SIG-M5 treated with dmso at 0.1 percent for 504 hours (cell line): ENCODE measurements around the gene CLPSL2.

Source experiments
- DNase-seq: peaks from one replicate; lab custom pipeline; 2025; ENCODE audit not compliant: unreplicated experiment; lab: John Stamatoyannopoulos, UW

The CLPSL2 gene

DNA sequence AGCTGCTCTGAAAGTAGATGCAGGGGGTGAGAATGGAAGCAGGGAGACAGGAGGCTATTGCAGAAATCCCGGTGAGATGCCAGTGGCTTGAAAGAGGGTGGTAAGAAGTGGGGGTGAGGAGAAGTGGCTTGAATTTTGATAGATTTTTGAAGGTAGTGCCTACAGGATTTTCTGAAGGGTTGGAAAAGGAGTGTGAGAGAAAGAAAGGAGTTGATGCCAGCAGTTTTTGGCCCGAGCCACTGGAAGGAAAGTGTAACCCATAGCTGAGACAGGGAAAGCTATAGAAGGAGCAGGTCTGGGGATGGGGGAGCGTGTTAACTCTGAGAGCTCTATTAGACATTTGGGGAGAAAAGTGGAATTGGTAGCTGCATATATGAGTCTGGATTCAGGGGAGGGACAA lies 29.9 kb upstream of the CLPSL2 start:
- DNase-seq: no peak

DNA sequence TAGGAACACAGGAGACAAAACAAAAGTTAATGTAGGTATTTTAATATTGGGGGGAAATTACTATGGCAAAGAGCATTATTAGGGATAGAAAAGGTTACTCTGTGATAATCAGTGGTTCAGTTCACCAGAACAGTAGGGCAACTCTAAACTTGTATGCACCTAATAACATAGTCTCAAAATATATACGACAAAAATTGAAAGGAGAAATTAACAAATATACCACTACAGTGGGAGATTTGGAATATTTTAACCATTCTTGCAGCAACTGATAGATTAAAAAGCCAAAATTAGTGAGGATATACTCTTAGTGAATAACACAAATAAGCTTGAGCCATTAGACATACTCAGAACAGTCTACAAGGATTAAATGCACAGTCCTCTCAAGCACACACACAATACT lies 28.5 kb upstream of the CLPSL2 start:
- DNase-seq: no peak

DNA sequence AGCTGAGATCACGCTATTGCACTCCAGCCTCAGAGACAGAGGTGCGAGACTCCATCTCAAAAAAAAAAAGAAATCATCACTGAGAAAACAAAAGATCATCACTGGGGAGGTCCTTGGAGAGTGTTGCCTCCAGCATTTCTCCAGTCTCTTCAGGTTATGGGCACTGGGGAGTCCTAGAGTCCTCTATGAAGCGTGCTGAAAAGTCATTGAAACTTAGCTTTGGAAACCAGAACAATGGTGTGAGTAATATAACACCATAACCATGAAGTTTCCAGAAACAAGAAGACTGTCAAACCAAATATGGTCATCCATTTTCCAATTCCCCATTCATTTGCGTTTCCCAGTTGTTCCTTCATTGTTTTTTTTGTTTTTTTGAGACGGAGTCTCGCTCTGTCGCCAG lies 25.8 kb upstream of the CLPSL2 start:
- no peak for DNase-seq

DNA sequence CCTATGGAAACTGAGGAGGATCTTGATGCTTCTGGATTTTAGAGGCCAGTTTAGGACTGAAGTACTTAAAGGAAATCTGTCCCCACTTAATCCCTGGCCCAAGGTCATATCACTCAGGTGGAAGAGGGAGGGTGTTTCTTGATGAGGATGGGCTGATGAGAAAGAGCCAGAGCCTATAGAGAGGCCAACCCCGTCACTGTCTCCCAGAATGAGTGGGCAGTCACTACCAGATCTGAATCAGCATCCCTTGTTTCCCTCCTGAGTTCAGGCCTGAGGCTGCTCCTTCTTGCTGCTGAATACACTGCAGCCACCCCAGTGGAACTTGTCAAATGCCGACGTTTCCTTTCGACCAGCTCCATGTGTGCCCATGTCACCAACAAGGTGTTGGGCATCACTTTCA lies 24.8 kb upstream of the CLPSL2 start:
- DNase-seq: no peak

DNA sequence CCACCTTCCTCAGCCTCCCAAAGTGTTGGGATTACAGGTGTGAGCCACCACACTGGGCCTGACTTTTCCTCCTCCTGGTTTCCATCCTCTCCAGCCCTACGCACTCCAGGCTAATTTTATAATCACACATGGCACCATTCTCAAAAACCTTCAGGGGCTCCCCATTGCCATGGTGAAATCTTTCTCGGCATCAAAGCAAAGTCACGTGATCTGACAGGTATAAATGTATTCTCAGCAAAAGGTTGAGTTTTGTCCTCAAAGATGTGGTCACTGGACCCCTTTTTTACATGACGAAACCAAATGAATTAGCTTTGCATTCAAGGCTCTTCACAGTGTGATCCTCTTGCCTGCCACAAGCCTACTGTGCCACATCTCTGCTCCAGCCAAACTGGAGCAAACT lies 24.1 kb upstream of the CLPSL2 start:
- DNase-seq: no peak

DNA sequence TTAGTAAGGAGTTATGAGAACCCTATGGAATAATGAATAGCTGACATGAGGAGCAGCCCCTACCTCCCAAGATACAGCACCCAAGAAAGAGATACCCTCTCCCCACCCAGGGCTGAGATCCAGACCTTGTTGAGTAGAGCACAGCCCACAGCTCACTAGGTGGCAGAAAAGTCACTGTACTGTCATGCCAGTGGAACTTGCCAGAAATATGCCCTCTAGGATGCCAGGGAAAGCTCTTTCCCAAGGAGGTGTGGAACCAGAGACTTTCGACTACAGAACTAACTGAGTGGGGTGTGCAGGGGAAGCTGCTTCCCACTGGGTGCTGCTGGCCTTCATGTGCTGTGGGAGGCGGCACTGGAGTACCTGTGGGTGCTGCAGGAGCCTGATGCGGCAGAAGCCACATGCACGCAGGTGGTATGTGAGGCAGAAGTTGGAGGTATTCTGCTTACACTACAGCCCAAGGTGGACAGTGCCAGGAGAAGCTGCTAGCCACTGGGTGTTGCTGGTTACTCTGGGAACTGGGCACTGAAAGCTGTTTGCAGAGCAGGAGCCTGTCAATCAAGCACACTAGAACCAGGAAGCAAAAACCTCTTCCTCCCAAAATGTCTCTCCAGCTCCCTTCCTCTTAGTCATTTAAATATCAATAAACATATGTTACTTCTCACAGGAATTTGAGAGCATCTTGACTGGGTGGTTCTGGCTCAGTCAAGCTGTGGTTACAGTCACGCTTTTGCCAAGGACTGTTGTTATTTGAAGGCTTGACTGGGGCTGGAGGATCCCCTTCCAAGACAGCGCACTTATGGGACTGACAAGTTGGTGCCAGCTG lies 21.7 kb upstream of the CLPSL2 start:
- DNase-seq: no peak

DNA sequence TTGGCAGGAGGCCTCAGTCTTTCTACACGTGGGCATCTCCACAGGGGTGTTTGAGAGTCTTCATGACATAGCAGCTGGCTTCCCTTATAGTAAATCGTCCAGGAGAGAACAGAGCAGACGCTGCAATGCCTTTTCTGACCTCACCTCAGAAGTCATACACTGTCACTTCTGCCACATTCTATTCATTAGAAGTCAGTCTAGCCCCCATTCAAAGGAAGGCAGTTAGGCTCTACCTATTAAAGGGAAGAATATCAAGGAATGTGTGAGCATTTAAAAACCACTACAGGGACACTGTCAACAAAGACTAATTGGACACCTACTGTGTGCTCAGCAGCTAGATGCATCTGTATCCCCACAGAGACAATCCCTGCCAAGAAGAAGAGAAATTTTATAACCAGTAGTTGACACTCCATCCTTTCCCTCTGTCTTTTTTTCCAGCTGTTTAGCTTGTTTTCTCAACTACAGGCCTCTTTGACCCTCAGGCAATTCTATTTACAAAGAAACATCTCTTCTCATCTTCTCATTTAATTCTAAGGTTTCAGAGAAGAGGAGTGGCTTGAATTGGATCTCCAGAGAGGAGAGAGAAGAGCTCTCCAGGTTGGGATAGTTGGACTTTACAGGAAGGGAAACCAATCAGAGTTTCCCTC lies 21.0 kb upstream of the CLPSL2 start:
- no peak for DNase-seq

DNA sequence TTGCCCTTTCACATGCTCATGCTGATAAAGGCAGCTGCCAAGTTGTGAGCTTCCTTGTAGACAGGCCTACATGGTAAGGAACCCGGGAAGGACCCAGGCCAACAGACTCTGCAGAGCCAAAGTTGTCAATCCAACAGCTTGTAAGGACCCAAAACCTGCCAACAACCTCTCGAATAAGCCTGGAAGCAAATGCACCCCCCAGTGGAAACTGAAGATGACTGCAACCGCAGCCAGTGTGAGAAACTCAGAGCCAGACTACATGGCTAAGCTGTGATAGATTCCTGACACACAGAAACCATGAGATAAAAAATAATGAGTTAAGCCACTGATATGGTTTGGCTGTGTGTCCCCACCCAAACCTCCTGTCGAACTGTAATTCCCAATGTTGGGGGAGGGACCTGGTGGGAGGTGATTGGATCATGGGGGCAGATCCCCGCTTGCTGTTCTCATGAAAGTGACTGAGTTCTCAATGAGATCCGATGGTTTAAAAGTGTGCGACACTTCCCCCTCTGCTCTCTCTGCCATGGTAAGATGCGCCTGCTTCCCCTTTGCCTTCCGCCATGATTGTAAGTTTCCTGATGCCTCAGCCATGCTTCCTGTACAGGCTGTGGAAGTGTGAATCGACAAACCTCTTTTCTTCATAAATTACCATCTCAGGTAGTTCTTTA lies 18.8 kb upstream of the CLPSL2 start:
- peak; percentile 37 for DNase-seq

DNA sequence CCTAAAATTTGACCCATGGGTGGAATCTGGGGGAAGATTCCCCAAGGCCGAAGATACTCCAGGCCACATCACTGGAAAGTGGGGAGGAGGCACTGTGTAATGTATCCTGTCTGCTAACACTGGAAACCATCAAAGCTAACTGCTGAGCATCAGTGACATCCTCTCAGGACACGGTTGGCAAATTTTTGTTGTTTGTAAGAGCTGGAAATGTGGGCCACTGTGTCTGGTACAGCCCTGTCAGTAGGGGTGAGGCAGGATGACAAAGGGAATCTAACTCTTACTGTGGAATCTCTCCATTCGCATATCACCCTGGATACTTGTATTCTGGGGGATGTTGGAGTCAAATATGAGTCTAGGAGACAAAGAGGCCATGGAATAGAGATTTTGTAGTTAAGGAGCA lies 17.0 kb upstream of the CLPSL2 start:
- no peak for DNase-seq

DNA sequence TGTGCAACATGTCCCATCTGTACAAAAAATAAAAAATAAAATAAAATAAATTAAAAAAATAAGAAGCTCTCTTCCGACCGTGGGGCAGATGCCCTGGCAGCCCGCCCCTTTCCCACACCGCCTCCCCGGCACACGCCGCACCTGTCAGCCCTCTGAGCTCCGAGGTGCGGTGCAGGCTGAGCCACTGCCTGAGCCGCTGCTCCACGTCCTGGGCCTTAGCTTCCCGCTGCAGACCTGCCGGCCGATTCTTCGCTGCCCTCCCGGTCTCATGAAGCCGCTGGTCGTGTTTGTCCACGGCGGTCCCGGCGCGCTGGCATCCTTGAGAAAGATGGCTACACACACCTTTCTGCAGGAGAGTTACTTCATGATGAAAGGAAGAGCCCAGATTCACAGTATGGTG lies 10.7 kb upstream of the CLPSL2 start:
- DNase-seq: no peak

DNA sequence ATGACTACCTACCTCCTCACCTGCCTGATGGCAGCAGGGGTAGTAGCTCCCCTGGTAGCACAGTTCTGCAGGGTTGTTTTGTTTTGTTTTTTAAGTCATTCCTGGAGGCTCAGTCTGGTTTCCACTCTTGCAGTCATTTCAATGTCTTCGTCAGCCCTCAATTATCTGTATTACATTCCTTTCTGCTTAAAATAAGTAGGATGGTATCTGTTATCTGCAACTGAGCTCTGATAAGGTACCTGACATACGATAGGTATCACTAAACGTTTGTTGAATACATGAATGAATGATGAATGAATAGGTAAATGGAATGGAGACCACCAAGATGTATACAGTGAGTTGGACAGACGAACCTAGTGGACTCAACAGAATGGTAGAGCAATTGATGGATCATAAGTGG lies 7.2 kb upstream of the CLPSL2 start:
- no peak for DNase-seq

DNA sequence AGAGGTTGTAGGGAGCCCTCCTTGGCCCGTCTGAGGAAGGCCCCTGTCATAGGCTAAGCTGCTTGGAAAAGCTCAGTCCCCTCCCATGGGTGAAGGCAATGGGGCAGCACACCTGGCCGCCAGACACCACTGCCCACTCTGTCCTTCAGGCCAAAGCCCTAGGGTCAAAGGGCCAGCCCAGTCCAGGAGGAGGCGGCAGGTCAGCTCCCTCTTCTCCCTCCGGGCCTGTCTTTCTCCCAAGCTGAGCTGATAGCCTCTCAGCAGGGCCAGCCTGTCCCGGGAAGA lies 5.1 kb upstream of the CLPSL2 start:
- no peak for DNase-seq

DNA sequence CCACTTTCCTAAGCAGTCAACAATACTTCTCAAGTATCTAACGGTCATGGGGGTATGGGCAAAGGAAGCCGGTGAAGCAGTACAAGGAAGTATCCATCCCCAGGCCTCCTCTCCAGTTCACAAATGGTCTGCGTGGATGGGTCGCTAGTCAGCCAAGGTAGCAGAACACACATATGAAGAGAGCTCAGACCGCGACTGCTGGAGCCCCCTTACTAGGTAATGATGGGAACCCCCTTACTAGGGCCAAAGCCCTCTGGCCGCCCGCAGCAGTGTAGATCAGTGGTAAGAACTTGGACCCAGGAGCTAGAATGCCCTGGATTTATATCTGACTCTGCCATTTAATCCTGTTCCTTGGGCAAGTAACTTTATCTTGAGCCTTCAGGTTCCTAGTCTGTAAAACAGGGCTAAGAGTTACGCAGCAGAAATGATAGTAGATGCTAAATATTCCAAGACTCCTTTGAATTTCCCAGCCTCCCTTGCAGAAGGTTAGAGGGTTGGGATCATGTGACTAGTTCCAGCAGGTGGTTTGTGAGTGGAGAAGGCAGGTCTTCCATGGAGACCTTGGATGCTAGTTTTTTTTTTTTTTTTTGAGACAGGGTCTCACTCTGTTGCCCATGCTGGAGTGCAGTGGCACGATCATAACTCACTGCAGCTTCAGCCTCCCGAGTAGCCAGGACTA lies 2.1 kb upstream of the CLPSL2 start:
- no peak for DNase-seq

DNA sequence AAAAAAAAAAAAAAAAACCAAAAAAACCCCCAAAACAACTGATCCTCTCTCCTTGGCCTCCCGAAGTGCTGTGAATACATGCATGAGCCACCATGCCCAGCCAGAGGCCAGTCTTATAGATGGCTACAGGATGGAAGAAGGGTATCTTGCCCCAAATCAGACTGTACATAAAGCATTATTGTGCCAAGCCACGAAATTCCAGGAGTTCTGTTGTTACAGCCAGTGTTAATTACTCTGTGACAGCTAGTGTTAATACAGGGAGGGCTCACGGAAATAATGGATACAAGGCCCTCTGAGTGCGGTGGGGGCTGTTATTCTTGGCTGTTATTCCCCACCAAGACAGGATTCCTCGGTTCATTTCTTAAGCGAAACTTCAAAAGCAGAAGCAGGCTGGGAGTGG lies 1.4 kb upstream of the CLPSL2 start:
- no peak for DNase-seq

DNA sequence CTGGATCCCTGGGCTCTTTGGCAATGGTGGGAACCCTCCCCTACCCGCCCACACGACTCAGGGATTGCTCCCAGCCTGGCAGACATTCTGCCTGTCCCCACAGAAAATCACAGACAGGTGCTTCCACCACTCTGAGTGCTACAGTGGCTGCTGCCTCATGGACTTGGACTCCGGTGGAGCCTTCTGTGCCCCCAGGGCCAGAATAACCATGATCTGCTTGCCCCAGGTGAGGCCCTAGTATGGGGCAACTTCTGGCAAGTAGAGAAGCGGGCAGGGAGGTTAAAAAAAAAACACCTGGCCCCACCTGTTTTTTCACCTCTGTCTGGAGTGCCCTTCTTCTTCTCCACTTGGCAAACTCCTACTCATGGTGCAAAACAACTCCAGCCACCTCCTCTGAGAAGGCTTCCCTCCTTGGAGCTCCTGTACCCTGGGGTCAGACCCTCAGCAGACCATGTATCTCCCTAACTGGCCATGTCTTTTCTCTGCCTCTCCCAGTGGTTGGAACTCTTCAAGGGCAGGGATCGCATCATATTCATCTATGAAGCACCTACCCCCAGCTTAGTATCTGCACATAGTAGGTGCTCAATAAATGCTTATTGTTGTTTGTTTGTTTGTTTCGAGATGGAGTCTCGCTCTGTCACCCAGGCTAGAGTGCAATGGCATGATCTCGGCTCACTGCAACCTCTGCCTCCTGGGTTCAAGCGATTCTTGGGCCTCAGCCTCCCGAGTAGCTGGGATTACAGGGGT lies 1.1 kb downstream of the CLPSL2 start:
- no peak for DNase-seq

DNA sequence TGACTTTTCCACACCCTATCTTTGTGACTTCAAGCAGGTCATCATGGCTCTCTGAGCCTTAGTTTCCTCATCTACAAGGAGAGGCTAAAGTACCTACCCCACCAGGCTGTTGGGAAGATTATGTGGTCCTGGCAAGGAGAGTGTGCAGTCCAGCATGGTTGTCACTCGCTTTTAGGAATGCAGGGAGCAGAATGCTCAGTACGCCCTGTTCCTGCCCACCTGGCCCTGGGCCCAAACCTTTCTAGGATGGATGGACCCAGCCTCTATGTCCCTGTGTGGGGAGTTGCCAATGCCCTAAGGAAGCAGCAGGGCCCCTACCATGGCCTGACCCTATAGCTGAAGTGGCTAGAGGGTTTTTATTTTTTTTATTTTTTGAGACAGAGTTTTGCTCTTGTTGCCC lies 2.0 kb downstream of the CLPSL2 start:
- DNase-seq: no peak

DNA sequence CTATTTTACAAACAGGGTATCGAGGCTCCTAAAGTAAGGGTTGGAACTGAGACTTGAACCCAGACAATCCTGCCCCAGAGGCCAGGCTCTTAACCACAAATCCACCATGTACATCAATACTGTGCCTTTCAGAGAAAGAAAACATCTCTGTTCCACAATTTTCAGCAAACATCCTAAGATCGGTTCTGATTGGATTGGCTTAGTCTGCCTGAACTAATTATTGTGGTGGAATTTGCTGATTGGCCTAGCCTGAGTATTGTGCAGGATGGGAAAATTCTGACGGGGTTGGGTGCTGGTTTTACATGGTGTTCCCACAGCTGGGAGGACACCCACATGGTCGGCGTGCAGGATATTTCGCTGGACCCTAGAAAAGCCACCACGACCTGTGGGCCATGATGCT lies 4.3 kb downstream of the CLPSL2 start, which contains the start of gene CLPSL1:
CLPSL1 (plus strand) TSS at position 301 of the 400 bp plus-strand sequence; CDS start at position 393, 92 bp downstream.
- DNase-seq: no peak

DNA sequence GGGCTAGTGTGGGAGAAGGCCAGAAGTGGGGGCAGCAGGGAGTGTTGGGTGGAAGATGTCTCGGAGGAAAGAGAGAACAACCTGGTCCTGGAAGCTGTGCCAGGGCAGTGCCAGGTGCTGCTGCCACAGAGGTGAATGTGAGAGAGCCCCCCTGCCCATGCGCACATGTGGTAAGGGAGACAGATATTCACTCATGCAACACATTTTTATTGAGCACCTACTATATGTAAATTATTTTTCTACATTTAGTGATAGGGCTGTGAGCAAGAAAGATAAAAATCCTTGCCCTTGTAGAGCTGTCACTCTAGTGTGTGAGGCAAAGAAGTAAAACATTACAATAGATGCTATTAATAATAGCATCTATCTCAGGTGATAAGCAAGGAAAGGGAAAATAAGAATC lies 4.9 kb downstream of the CLPSL2 start:
- no peak for DNase-seq

DNA sequence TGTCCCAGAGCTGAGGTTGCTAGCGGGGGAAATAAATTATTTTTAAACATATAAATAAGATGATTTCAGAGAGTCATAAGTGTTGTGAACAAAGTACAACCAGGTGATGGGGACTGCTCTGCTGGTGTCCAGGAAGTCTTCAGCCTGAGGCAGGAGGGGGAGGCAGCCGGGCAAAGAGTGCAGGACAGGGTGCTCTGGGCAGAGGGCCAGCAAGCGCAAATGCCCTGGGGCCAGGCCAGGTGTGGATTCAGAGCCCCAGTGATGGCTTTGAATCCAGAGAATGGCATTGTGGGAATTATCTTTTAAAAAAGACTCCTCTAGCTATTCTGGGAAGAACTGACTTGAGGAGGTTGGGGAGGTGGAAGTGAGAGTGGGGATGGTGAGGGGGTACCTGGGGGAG lies 6.0 kb downstream of the CLPSL2 start:
- DNase-seq: no peak

DNA sequence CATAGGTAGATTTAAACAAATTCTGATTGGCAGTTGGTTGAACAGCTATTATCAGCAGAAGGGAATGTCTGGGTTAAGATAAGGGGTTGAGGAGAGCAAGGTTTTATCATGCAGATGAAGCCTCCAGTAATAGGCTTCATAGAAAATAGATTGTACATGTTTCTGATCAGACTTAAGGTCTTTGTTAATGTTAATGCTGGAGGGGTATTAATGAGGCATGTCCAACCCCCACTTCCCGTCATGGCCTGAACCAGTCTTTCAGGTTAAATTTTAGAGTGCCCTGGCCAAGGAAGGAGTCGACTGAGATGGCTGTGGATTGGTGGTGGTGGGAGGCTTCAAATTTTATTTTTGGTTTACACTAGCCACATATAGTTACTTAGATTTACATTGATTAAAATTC lies 7.8 kb downstream of the CLPSL2 start:
- DNase-seq: no peak

DNA sequence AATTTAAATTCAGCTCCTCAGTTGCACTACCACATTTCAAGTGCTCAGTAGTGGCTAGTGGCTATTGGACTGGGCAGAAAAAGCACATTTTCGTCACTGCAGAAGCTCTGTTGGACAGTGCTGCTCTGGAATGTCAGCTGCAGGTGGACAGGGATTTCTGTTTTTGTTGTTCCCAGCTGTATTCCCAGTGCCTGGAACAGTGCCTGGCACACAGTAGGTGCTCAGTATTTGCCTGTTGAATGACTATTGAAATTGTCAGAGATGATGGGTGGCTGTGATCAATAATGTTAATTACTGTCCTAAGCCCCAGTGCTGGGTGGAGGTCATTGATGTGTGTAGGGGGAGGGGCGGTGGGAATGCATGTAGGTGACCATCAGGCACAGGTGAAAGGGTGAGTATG lies 9.9 kb downstream of the CLPSL2 start:
- DNase-seq: no peak
